Measurements from ENCODE around the gene STT3B.

The STT3B gene

DNA sequence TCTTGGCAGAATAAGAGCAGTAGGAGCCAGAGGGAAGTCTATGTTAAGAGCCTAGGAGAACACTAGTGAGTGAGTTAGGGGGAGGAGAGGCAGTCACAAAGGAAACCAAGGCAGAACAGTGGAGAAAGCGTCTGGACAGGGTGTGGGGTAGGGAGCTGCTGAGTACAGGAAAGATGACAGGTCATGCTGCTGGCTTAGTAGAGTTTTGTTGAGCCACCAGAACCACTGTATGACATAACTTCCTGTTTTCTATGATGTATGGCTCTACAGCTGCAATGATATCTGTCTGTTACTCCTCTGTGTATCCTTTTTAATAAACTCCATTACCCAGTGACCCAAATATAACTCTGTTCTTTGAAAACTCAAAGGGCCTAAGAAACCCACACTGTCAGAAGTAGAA is 10.6 kb upstream of the STT3B start:
- no peak for FAIRE-seq
- DNase-seq (ENCODE audit: insufficient read length), result no peak
- TF ChIP-seq POLR2AphosphoS5 (IDR thresholded peaks at IDR 0.05; ENCODE audit: low read depth, low read length) (no peak), POLR2A (IDR thresholded peaks at IDR 0.05; ENCODE audit: low read depth, low read length) (no peak), TAF1 (IDR thresholded peaks at IDR 0.05; ENCODE audit: borderline replicate concordance, low read depth, low read length) (no peak)

GRCh38 chr3:31523543-31523942 is 9.2 kb upstream of the STT3B start:
- peak; percentile 73 for FAIRE-seq
- TF ChIP-seq POLR2AphosphoS5 (IDR thresholded peaks at IDR 0.05; ENCODE audit: low read depth, low read length) (no peak), POLR2A (IDR thresholded peaks at IDR 0.05; ENCODE audit: low read depth, low read length) (no peak), TAF1 (IDR thresholded peaks at IDR 0.05; ENCODE audit: borderline replicate concordance, low read depth, low read length) (no peak)
- DNase-seq (ENCODE audit: insufficient read length), result no peak

GRCh38 chr3:31525532-31525931 is 7.2 kb upstream of the STT3B start:
- FAIRE-seq, result no peak
- no peak for DNase-seq (ENCODE audit: insufficient read length)
- no peak for TF ChIP-seq POLR2A (IDR thresholded peaks at IDR 0.05; ENCODE audit: low read depth, low read length)
- no peak for TF ChIP-seq TAF1 (IDR thresholded peaks at IDR 0.05; ENCODE audit: borderline replicate concordance, low read depth, low read length)
- TF ChIP-seq POLR2AphosphoS5 (IDR thresholded peaks at IDR 0.05; ENCODE audit: low read depth, low read length), result no peak

GRCh38 chr3:31529421-31529820 is 3.3 kb upstream of the STT3B start:
- DNase-seq (ENCODE audit: insufficient read length) (no peak), FAIRE-seq (no peak)

GRCh38 chr3:31530039-31530959 is 2.4 kb upstream of the STT3B start:
- DNase-seq (ENCODE audit: insufficient read length), result no peak

More at GRCh38 chr3:31529421-31529820, 3.3 kb upstream of the STT3B start:
- TF ChIP-seq POLR2A (IDR thresholded peaks at IDR 0.05; ENCODE audit: low read depth, low read length) (no peak), TAF1 (IDR thresholded peaks at IDR 0.05; ENCODE audit: borderline replicate concordance, low read depth, low read length) (no peak), POLR2AphosphoS5 (IDR thresholded peaks at IDR 0.05; ENCODE audit: low read depth, low read length) (no peak)

DNA sequence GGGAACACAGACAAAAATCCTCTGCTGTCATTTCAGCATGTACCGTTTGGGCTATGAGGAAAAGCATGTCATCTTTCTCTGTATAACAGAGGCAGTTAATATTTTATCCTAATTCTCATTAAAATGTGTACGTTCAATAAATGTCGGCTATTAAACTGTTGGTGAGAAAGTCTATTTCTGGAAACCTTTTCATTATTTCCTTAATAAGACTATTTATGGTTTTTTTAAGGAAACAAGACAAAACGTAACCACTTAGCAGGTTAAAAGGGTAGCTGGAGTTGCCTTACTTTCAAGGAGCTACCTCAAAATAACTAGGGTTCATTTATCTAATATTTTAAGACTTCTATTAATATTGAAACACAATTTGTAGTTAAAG is 1.8 kb upstream of the STT3B start:
- no peak for FAIRE-seq
- DNase-seq (ENCODE audit: insufficient read length), result no peak
- TF ChIP-seq POLR2A (IDR thresholded peaks at IDR 0.05; ENCODE audit: low read depth, low read length) (no peak), POLR2AphosphoS5 (IDR thresholded peaks at IDR 0.05; ENCODE audit: low read depth, low read length) (no peak), TAF1 (IDR thresholded peaks at IDR 0.05; ENCODE audit: borderline replicate concordance, low read depth, low read length) (no peak)

More at GRCh38 chr3:31530039-31530959, 2.4 kb upstream of the STT3B start:
- peak; percentile 78 for FAIRE-seq
- TF ChIP-seq TAF1 (IDR thresholded peaks at IDR 0.05; ENCODE audit: borderline replicate concordance, low read depth, low read length), result no peak
- no peak for TF ChIP-seq POLR2A (IDR thresholded peaks at IDR 0.05; ENCODE audit: low read depth, low read length)
- no peak for TF ChIP-seq POLR2AphosphoS5 (IDR thresholded peaks at IDR 0.05; ENCODE audit: low read depth, low read length)

DNA sequence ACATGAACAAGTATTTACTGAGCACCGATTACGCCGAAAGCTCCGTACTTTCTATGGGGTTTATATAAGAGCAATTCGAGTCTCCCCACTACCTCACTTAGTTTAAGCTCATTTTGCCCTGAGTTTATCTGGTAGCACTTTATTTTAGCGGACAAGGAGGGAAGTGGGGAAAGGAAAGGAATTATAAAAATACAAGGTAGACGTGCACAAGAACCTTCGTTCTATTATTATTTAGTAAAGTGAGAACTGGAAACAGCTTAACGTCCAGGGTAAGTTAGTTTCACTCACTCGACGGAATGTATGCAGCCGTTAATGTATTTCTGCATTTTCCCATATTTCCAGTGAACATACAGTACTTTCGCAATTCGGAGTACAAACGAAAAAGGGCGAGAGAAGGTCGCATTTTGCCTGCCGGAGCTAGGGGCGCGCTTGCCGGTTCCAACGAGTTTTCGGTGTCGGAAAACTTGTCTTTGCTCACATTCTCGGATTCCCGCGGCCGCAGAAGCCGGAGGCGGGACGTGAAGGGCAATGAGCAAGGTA is 1.2 kb upstream of the STT3B start:
- no peak for FAIRE-seq
- no peak for DNase-seq (ENCODE audit: insufficient read length)
- TF ChIP-seq POLR2A (IDR thresholded peaks at IDR 0.05; ENCODE audit: low read depth, low read length) (no peak), TAF1 (IDR thresholded peaks at IDR 0.05; ENCODE audit: borderline replicate concordance, low read depth, low read length) (no peak; the same call in 1 of the 2 replicates), POLR2AphosphoS5 (IDR thresholded peaks at IDR 0.05; ENCODE audit: low read depth, low read length) (no peak)

- FAIRE-seq, result peak; percentile 98
Observed at GRCh38 chr3:31531992-31532586, 636 bp upstream of the STT3B start.

DNA sequence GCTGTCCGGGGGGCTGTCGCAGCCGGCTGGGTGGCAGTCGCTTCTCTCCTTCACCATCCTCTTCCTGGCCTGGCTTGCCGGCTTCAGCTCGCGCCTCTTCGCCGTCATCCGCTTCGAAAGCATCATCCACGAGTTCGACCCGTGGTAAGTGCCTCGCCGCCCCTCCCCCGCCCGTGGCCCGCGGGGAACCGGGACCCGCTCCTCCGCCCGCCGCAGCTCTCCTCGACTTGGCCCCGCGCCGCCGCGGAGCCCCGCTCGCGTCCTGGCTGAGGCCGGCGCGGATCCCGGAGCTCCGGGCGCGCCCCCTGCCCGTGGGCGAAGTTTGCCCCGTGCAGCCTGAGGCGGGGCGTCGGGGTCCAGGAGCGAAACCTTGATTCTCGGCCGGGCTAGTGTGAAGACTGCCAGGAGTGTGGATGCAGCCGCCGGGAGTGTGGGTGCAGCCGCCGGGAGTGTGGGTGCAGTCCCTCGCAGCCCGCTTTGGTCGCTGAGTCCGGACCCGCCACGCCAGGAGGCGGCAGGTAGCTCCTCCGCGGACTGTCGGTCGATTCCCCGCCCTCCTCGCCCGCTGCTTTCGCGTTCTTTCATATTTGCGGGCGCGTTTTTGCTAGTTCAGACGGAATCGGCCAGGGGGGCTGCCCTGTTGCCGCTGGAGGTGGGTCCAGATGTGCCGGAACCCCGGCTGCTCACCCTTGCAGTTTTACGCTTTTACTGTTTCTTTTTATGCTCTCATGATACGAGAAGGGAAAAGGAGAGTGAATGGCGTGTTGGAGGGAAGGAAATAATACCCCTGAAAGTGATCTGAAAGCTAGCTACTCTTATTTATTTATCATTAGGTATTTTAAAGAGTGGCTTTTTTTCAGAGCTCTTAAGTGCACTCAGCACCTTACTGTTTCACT is 692 bp downstream of the STT3B start:
- TF ChIP-seq TAF1 (IDR thresholded peaks at IDR 0.05; ENCODE audit: borderline replicate concordance, low read depth, low read length) (0 out of 2 replicates have a peak, but pooled peaks have one; percentile 35), POLR2A (IDR thresholded peaks at IDR 0.05; ENCODE audit: low read depth, low read length) (no peak), POLR2AphosphoS5 (IDR thresholded peaks at IDR 0.05; ENCODE audit: low read depth, low read length) (no peak)
- DNase-seq (ENCODE audit: insufficient read length) (peak; percentile 18), FAIRE-seq (peak; percentile 53)

More at GRCh38 chr3:31531992-31532586, 636 bp upstream of the STT3B start:
- peak; percentile 81 for DNase-seq (ENCODE audit: insufficient read length)
- TF ChIP-seq POLR2A (IDR thresholded peaks at IDR 0.05; ENCODE audit: low read depth, low read length), result peak; percentile 94
- peak; percentile 22; the same call in 1 of the 2 replicates for TF ChIP-seq TAF1 (IDR thresholded peaks at IDR 0.05; ENCODE audit: borderline replicate concordance, low read depth, low read length)
- TF ChIP-seq POLR2AphosphoS5 (IDR thresholded peaks at IDR 0.05; ENCODE audit: low read depth, low read length), result peak; percentile 82

DNA sequence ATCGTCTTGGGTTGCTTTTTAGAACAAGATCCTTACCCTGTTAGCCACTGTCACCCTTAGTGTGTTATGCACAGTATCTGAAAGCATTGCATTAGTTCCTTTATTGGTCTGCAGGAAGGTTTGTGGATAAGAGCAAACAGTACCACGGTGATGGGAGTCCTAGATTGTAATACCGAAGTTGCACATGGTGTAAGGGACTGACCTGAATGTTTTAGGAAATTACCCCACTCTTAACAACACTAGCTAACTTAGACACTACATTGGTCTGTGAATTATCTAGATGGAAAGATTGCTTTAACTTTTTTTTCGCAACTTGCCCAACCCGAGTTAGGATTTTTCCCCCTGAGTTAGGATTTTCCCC is 1.3 kb downstream of the STT3B start:
- DNase-seq (ENCODE audit: insufficient read length) (no peak), FAIRE-seq (peak; percentile 81)
- TF ChIP-seq POLR2A (IDR thresholded peaks at IDR 0.05; ENCODE audit: low read depth, low read length) (no peak), TAF1 (IDR thresholded peaks at IDR 0.05; ENCODE audit: borderline replicate concordance, low read depth, low read length) (no peak), POLR2AphosphoS5 (IDR thresholded peaks at IDR 0.05; ENCODE audit: low read depth, low read length) (no peak)

Measured in GM12892 (cell line).